MM.1S (cell line): ENCODE measurements around the gene TMEM190.
"Not testable (repeated sequence)": the region's sequence is repeated elsewhere in the genome, so short reads cannot be mapped to it uniquely, and the experiment has no call there.

Experiments used
- EZH2 ChIP-seq: fragments of 300-600 bp; sonication (generic); optimal IDR thresholded peaks from 2 replicates; pipeline ENCODE3; 2017; ENCODE audit warnings: low read depth, mild to moderate bottlenecking, antibody characterized with exemption, low read length, mixed read lengths
- TF ChIP-seq, protein P1 (sequence below): fragments of 300-600 bp; sonication (generic); IDR thresholded peaks from 2 replicates; pipeline ENCODE4 v1.5.1; 2016; ENCODE audit warnings: antibody characterized with exemption, low read length, mixed read lengths

- TF ChIP-seq, protein P1, sequence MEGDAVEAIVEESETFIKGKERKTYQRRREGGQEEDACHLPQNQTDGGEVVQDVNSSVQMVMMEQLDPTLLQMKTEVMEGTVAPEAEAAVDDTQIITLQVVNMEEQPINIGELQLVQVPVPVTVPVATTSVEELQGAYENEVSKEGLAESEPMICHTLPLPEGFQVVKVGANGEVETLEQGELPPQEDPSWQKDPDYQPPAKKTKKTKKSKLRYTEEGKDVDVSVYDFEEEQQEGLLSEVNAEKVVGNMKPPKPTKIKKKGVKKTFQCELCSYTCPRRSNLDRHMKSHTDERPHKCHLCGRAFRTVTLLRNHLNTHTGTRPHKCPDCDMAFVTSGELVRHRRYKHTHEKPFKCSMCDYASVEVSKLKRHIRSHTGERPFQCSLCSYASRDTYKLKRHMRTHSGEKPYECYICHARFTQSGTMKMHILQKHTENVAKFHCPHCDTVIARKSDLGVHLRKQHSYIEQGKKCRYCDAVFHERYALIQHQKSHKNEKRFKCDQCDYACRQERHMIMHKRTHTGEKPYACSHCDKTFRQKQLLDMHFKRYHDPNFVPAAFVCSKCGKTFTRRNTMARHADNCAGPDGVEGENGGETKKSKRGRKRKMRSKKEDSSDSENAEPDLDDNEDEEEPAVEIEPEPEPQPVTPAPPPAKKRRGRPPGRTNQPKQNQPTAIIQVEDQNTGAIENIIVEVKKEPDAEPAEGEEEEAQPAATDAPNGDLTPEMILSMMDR, result not testable (repeated sequence)
- TF ChIP-seq EZH2, result not testable (repeated sequence)
Measured at GRCh38 chr19:55409179-55409578, 32.6 kb downstream of the TMEM190 start.
